GM10266 (cell line): ENCODE data around the gene FKBP1B.

Experiments
- DNase-seq: peaks from one replicate; pipeline ENCODE4 v3.0.0; 2012; ENCODE audit errors: extremely low spot score
- CTCF ChIP-seq: IDR thresholded peaks from 2 replicates; pipeline ENCODE4 v1.5.1; 2012; ENCODE audit warnings: mild to moderate bottlenecking, low read depth; ENCODE audit not compliant: control insufficient read depth, insufficient read depth; ENCODE audit errors: missing control alignments

Gene FKBP1B

GRCh38 chr2:24046930-24047702 lies 2.4 kb upstream of the FKBP1B start, which contains the start of gene WDCP:
WDCP (minus strand) TSS chr2:24047391; CDS start chr2:24039494, 7,897 bp downstream.
- peak; percentile 94 for DNase-seq
- no peak for TF ChIP-seq CTCF

- DNase-seq: no peak
These were observed 1.9 kb upstream of the FKBP1B start for GRCh38 chr2:24047703-24048033.

GRCh38 chr2:24048769-24049484 lies 614 bp upstream of the FKBP1B start:
- TF ChIP-seq CTCF: no peak
- DNase-seq: no peak

More at GRCh38 chr2:24047703-24048033, 1.9 kb upstream of the FKBP1B start:
- no peak for TF ChIP-seq CTCF

- no peak for TF ChIP-seq CTCF
- DNase-seq: no peak
These were observed 769 bp downstream of the FKBP1B start for GRCh38 chr2:24050041-24050979.

- TF ChIP-seq CTCF: no peak
- no peak for DNase-seq
These were observed 2.3 kb downstream of the FKBP1B start for GRCh38 chr2:24051833-24052232.

- no peak for TF ChIP-seq CTCF
- no peak for DNase-seq
These were observed 3.4 kb downstream of the FKBP1B start for GRCh38 chr2:24052951-24053350.
